ENCODE measurements around the gene UBE2D1.
"Not testable (repeated sequence)": the region's sequence is repeated elsewhere in the genome, so short reads cannot be mapped to it uniquely, and the experiment has no call there.

Gene UBE2D1

DNA sequence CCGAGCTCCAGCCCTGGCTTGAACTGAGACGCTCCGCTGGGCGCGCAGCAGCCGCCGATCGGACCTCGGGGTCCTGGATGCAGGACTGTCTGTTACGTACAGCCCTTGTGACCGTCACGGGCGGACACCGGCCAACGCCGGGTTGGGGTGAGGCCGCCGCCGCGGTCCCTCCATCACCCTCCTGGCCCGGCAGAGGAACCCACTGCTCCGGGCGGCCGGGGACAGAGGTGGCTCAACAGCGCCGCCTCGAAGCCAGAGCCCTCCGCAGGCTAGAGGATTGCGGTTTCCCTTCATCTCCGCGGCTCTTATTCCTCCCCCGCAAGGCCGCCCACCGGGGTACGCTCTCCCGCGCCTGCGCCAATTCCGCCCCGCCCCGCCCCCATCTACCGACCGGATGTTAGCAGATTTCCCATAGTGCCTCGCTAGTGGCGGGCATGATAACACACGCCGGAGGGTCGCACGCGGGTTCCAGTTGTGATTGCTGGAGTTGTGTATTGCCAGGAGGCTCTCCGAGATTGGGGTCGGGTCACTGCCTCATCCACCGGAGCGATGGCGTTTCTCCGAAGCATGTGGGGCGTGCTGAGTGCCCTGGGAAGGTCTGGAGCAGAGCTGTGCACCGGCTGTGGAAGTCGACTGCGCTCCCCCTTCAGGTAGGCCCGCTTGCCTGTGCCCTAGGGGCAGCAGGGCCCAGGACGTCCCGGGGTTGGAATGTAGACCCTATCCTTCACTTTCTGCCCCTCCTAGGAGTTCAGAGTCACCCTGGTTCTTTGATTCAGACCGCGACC, 50.4 kb downstream of the UBE2D1 start, which contains the start of gene TFAM:
TFAM (plus strand) TSS at position 412 of the 785 bp plus-strand sequence; CDS start at position 550, 138 bp downstream.
- peak; percentile 97 for DNase-seq

DNA sequence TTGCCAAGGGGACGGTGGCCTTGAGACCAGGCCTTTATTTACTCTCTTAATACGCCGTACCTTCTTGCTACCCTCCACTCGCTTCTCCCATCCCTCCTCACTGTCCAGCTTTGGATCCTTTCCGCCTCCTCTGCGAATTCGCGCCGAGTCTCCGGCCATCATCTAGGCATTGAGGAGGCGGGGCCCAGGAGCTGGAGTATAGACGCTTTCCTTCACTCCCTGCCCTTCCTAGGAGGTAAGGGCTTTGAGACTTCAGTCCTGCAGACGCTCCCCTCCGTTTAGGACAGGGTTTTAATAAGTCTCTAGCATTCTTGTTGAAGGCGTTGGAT, 50.9 kb downstream of the UBE2D1 start:
- DNase-seq: no peak

DNA sequence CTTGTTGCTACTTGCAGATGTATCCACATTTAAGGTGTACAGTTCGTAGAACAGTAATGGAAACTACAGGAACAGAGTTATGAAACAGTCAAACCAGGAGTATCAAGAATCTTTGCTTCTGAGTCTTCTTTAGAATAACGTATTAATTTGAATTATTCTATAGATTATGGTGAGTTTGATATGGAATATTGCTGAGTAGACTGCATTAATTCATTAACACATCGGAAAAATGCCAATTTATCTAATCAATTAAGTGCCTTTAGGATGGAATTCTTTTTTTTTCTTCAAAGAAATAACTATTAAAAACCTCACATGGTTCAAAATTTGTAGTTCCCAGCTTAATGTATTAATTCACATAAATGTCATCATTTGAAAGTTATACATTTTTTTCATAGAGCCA, 54.2 kb downstream of the UBE2D1 start:
- no peak for DNase-seq

DNA sequence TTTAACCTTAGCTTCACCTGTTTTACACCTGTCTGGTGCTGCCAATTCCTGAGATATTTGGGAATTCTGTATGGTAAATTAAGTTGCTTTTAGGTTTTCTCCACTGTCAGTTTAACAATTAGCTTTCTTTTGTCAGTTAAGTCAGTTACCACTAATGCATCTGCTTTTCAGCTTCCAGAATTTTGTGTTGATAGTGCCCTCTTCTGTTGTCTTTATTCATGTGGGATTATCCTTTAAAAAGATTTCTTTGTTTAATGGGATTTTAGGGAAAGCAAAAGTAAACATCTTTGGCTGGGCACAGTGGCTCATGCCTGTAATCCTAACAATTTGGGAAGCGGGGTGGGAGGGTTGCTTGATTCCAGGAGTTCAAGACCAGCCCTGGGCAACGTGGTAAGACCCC, 58.5 kb downstream of the UBE2D1 start:
- no peak for DNase-seq

DNA sequence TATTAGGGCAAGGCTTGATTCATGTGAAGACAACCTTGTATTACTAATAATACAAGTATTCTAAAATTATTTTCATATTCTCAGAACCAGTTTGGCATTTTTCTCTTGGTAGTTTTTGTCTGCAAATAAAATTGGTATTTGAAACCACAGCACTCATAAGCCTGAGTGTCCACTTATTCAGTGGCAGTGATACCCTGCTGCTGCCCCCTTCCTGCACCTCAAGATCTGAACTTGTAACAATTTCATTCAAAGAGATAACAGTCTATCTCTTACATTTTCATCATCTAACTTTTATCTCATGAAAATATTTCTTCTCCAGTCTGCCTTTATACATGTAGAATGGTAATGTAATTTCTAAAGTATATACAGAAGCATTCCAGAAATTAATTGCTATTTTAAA, 59.7 kb downstream of the UBE2D1 start:
- DNase-seq: no peak

DNA sequence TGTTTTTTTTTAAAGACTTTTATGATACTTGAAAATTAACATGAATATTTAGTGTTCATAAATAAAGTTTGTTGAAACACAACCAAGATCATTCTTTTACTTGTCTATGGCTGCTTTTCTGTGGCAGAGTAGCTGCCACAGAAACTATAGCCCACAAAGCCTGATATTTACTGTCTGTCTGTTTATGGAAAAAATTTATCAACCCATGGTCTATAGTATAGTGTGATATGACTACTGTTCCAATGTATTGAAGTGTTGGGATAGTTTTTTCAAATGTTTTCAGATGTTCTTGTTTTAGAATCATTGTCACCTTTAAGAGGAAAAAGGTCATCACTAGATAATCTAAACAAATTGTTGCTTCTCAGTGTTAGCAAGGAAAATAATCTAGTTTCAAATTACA, 61.3 kb downstream of the UBE2D1 start:
- no peak for DNase-seq

- no peak for DNase-seq
Observed at GRCh38 chr10:58397830-58398229, 63.0 kb downstream of the UBE2D1 start.

DNA sequence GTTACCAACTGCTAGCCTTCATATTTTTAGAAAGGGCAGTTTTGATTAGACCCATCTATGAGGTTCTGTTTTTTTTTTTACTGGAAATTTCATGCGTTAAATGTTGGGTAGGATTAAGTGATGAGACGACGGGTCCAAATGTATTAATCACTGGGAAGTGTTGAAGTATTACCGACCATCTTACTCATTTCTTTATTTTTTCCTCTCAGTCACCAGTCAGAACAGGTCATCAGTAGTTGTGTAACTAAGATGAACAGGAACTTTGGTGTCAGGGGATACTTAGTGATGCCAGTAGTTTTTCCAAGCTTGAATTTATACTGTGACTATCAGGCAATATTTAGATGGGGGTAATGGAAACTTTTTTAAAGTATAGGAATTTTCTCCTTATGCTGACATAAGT, 64.6 kb downstream of the UBE2D1 start:
- DNase-seq: no peak

DNA sequence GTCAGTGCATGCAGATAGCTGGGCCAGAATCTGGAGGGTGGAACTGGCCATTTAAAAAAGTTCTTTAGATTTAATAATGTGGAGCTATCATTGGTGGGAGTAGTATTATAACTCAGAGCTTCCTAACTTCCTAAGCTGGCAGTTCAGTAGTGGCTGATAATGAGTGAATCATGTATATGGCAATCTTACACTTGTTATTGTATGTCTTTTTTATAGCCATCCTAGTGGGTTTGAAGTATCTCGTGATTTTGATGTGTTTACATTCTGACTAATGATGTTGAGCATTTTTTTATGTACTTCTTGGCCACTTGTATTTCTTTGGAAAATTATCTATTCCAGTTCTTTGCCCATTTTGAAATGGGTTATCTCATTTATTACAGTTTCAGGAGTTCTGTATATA, 65.8 kb downstream of the UBE2D1 start:
- no peak for DNase-seq

DNA sequence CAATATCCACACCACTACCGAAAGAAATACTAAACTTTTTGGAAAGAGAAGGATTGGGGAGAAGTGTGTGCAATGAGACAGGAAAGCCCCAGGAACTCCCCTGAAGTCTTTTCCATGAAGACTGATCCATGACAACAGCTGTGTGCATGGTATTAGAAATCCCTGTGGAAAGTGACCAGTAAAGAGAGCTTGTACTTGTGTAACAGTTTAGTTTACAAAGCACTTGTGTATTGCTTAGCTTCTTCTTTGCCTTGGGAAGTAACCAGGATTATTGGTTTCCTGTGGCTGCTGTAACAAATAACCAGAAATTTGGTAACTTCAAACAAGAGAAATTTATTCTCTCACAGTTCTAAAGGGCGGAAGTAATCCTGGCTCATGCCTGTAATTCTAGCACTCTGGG, 69.2 kb downstream of the UBE2D1 start:
- DNase-seq: no peak

- DNase-seq: no peak
Observed at GRCh38 chr10:58409956-58410610, 75.3 kb downstream of the UBE2D1 start.

DNA sequence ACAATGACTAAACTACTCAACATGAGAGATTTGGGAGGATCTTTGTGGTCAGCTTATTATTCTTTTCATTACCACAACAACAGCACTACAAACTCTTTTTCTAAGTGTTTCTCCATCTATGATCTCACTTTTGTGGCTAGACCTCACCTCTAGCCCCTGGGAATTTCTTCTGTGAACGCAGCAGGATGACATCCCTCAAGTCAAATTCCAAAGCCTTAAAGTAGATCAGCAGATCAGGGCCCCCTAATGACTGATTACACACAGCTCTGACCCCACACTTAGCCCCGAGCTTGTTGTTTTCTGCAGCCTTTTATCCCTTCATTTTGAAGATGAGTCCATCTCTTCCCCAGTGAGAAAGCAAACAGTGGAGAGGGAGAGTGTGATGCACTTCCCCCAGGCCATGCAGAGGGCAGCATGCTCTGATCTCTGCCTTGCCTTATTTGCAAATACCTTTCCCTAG, 77.7 kb downstream of the UBE2D1 start:
- DNase-seq: no peak

DNA sequence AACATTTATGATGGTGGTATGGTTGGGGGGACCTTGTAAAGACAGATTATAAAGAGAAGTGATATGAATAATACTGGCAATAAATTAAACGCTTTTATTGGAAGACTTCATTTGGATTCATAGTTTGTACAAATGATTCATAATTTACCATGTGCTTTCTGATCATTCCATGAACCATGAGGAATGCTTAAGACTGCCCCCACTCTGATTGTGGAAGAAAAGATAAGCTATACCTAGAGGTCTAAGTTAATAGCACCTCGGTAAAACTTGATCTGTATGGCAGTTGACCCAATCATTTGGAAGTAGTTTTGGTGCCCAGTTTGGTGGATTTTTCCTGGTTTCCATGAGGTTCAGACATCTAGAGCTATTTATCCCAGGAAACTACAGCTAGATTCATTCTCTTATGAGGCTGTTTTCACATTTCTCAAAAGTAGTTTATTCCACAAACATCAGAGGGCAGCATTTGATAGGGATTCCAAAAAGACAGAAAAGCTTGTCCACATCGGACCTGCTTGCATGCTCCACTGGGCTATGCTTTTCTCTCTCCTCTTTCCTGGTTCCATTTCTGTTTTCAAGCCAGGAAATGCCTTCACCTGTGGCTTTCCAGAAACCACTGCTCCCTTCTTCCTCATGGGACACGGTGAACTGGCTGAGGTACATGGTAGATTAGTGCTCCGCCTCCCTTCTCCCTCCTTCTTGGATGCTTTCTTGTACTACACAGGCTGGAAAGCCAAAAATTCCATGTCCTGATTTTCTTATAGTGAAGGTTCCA, 79.7 kb downstream of the UBE2D1 start:
- DNase-seq: no peak

GRCh38 chr10:58415757-58416156, 81.0 kb downstream of the UBE2D1 start:
- DNase-seq: no peak

- not testable (repeated sequence) for DNase-seq
Observed at GRCh38 chr10:58417902-58418301, 83.1 kb downstream of the UBE2D1 start.

Measured in CD4-positive, alpha-beta T cell treated with Interleukin-6 for 4 hours (primary cell).